ENCODE measurements around the gene TAF3. TPM values are rescaled to one million over a fixed set of nuclear protein-coding genes. Genes with fewer than 3 reads are reported as not detected.

The TAF3 gene
- total RNA-seq, 2 donors from 2014 or later, result 7.2 to 8.2 TPM

- H3K4me1 ChIP-seq (ENCODE audit: control insufficient read depth in 1 of 2, low read depth in 2 of 2), result peaks cover 24 to 59% of the 10 kb centered on the region in 2 donors
- ATAC-seq (ENCODE audit: insufficient number of reproducible peaks, low FRiP score, low read depth), result no peak
- no peaks in the 10 kb centered on the region for H3K9me3 ChIP-seq
- peaks cover 37% of the 10 kb centered on the region for H3K27me3 ChIP-seq (replicated peaks; ENCODE audit: insufficient read depth)
- DNase-seq (ENCODE audit: low spot score), result no peak
- TF ChIP-seq CTCF (IDR thresholded peaks at IDR 0.05), result no peak
- no peaks in the 10 kb centered on the region for H3K36me3 ChIP-seq
- no peak overlapping the region for H3K27ac ChIP-seq
- no peak overlapping the region for H3K4me3 ChIP-seq
Observed at GRCh38 chr10:8048281-8049008, 230.1 kb downstream of the TAF3 start.

- no peak for TF ChIP-seq CTCF (IDR thresholded peaks at IDR 0.05)
- peaks cover 29% of the 10 kb centered on the region for H3K27me3 ChIP-seq (replicated peaks; ENCODE audit: insufficient read depth)
- ATAC-seq (ENCODE audit: insufficient number of reproducible peaks, low FRiP score, low read depth) (no peak), DNase-seq (ENCODE audit: low spot score) (no peak)
- no peaks in the 10 kb centered on the region for H3K36me3 ChIP-seq
- H3K27ac ChIP-seq, result no peak overlapping the region
- H3K4me1 ChIP-seq (ENCODE audit: control insufficient read depth in 1 of 2, low read depth in 2 of 2), result peaks cover 26 to 63% of the 10 kb centered on the region in 2 donors
- peak overlapping the region; percentile 64 for H3K4me3 ChIP-seq
- H3K9me3 ChIP-seq, result no peaks in the 10 kb centered on the region
Observed at GRCh38 chr10:8049045-8049864, 230.9 kb downstream of the TAF3 start.

- ATAC-seq (ENCODE audit: insufficient number of reproducible peaks, low FRiP score, low read depth) (no peak), DNase-seq (ENCODE audit: low spot score) (no peak)
- peaks cover 24% of the 10 kb centered on the region for H3K27me3 ChIP-seq (replicated peaks; ENCODE audit: insufficient read depth)
- H3K9me3 ChIP-seq, result no peaks in the 10 kb centered on the region
- no peak for TF ChIP-seq CTCF (IDR thresholded peaks at IDR 0.05)
- peak overlapping the region; percentile 64 for H3K4me3 ChIP-seq
- no peaks in the 10 kb centered on the region for H3K36me3 ChIP-seq
- peaks cover 32 to 60% of the 10 kb centered on the region in 2 donors for H3K4me1 ChIP-seq (ENCODE audit: control insufficient read depth in 1 of 2, low read depth in 2 of 2)
- no peak overlapping the region for H3K27ac ChIP-seq
Observed at GRCh38 chr10:8049865-8050555, 231.7 kb downstream of the TAF3 start.

- no peak for TF ChIP-seq CTCF (IDR thresholded peaks at IDR 0.05)
- DNase-seq (ENCODE audit: low spot score) (no peak), ATAC-seq (ENCODE audit: insufficient number of reproducible peaks, low FRiP score, low read depth) (no peak)
- H3K9me3 ChIP-seq, result no peaks in the 10 kb centered on the region
- no peaks in the 10 kb centered on the region for H3K36me3 ChIP-seq
- H3K4me1 ChIP-seq (ENCODE audit: control insufficient read depth in 1 of 2, low read depth in 2 of 2), result peaks cover 33 to 57% of the 10 kb centered on the region in 2 donors
- H3K27ac ChIP-seq, result no peak overlapping the region
- peak overlapping the region; percentile 64 for H3K4me3 ChIP-seq
- peaks cover 20% of the 10 kb centered on the region for H3K27me3 ChIP-seq (replicated peaks; ENCODE audit: insufficient read depth)
Observed at GRCh38 chr10:8050556-8051108, 232.3 kb downstream of the TAF3 start.
